Tibial nerve (tissue), 4 donors: Measurements from ENCODE around the gene CST9L. TPM values are rescaled to one million over a fixed set of nuclear protein-coding genes. Genes with fewer than 3 reads are reported as not detected.

Source experiments
- DNase-seq, 2 donors: peaks; one replicate each; pipeline ENCODE4 v3.0.0-alpha.2; 2019; ENCODE audit warnings: low spot score in 2 of 2
- H3K27ac ChIP-seq, 4 donors: fragments of 200-600 bp; sonication (generic) in 3 of 4; one replicate each; pipeline ENCODE4 v1.5.1; 2017 to 2019; ENCODE audit warnings: mild to moderate bottlenecking in 1 of 4
- H3K27me3 ChIP-seq, 2 donors: fragments of 200-600 bp; sonication (generic) in 1 of 2; one replicate each; pipeline versions ENCODE4 v1.5.1 to v1.6.0; 2017 to 2019
- H3K36me3 ChIP-seq, 3 donors: fragments of 200-600 bp; sonication (generic); one replicate each; pipeline ENCODE4 v1.5.1; 2018 to 2019
- H3K4me1 ChIP-seq, 4 donors: fragments of 200-600 bp; sonication (generic) in 3 of 4; one replicate each; pipeline ENCODE4 v1.5.1; 2017 to 2019
- H3K4me3 ChIP-seq, 4 donors: fragments of 200-600 bp; sonication (generic) in 3 of 4; one replicate each; pipeline ENCODE4 v1.5.1; 2017 to 2019; ENCODE audit warnings: mild to moderate bottlenecking in 1 of 4, moderate library complexity in 1 of 4
- H3K9me3 ChIP-seq, 4 donors: fragments of 200-600 bp; sonication (generic) in 3 of 4; one replicate each; pipeline ENCODE4 v1.5.1; 2017 to 2019
- EP300 ChIP-seq, 2 donors: sonication (generic); formaldehyde crosslinking; IDR thresholded peaks; one replicate each; pipeline ENCODE4 v1.6.1; 2017; ENCODE audit warnings: antibody characterized with exemption in 2 of 2, mild to moderate bottlenecking in 1 of 2
- POLR2A ChIP-seq, 2 donors: fragments of 450-650 bp; IDR thresholded peaks; one replicate each; pipeline ENCODE4 v1.6.1; 2017; ENCODE audit warnings: antibody characterized with exemption in 2 of 2, mild to moderate bottlenecking in 2 of 2, moderate library complexity in 2 of 2
- WGBS, 2 donors: methylation state at CpG; one replicate each; pipeline ENCODE4 v1.1.5; 2018; 5-methylcytosine and 5-hydroxymethylcytosine counted together
- total RNA-seq, 4 donors: library from RNA; depleted of rRNA; stranded (reverse); fragments of >200 nt; gene quantifications; one replicate each; pipeline ENCODE4 v1.1.0, GENCODE V29; 2016
- TF ChIP-seq, protein P1 (sequence below), 5 experiments: fragments of 200-600 bp in 3 of 5; fragments of 450-650 bp in 2 of 5; sonication (generic) in 3 of 5; IDR thresholded peaks; one replicate each; pipeline ENCODE4 v1.5.1; 2016 to 2019; ENCODE audit warnings: antibody characterized with exemption in 5 of 5, mild to moderate bottlenecking in 3 of 5, moderate library complexity in 2 of 5

CST9L gene
- total RNA-seq, 4 donors from 2014 or later, result not detected

DNA sequence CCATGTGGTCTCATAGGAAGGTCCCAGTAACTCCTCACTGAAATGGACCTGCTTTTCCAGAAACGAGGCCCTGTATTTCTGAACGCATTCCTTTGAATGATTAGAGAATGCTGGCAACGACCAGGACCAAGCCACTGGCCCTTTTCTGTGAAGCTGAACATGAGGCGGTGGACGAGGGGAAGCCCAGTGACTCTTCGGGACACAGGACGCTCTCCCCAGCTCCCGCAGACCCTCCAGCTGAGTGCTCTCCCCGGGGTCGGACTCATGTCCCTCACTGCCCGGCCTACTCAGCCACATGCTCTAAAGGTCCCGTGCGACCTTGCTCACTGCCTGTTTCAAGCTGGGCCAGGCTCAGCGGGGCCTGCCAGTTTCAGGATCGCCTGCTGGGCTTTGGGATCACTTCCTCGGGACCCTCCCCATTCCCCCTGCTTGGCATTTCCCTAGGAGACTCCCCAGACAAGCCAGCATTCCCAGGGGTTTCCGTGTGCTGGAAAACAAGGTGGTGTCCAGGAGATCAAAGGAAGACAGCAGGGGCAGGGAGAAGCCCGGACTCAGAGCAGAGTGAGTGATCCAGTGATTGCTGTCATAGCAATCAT, 40.1 kb upstream of the CST9L start:
- H3K4me3 ChIP-seq, result no peak overlapping the region
- H3K4me1 ChIP-seq, result peaks cover 0 to 29% (median 11%) of the 10 kb centered on the region in 4 donors
- H3K9me3 ChIP-seq, result no peaks in the 10 kb centered on the region
- no peaks in the 10 kb centered on the region for H3K36me3 ChIP-seq
- no peak for DNase-seq
- H3K27me3 ChIP-seq, result no peaks in the 10 kb centered on the region
- 71 to 76% methylated on average over 8 to 18 of the region's 18 CpGs for WGBS, 2 donors
- TF ChIP-seq EP300 (IDR thresholded peaks at IDR 0.05), result no peak
- TF ChIP-seq, protein P1, sequence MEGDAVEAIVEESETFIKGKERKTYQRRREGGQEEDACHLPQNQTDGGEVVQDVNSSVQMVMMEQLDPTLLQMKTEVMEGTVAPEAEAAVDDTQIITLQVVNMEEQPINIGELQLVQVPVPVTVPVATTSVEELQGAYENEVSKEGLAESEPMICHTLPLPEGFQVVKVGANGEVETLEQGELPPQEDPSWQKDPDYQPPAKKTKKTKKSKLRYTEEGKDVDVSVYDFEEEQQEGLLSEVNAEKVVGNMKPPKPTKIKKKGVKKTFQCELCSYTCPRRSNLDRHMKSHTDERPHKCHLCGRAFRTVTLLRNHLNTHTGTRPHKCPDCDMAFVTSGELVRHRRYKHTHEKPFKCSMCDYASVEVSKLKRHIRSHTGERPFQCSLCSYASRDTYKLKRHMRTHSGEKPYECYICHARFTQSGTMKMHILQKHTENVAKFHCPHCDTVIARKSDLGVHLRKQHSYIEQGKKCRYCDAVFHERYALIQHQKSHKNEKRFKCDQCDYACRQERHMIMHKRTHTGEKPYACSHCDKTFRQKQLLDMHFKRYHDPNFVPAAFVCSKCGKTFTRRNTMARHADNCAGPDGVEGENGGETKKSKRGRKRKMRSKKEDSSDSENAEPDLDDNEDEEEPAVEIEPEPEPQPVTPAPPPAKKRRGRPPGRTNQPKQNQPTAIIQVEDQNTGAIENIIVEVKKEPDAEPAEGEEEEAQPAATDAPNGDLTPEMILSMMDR (IDR thresholded peaks at IDR 0.05), result no peak
- no peak overlapping the region for H3K27ac ChIP-seq

GRCh38 chr20:23607497-23608245, 39.4 kb upstream of the CST9L start:
- peaks cover 0 to 22% (median 4%) of the 10 kb centered on the region in 4 donors for H3K4me1 ChIP-seq
- TF ChIP-seq, protein P1 (IDR thresholded peaks at IDR 0.05), result no peak
- TF ChIP-seq EP300 (IDR thresholded peaks at IDR 0.05) (no peak), POLR2A (IDR thresholded peaks at IDR 0.05) (no peak)
- no peaks in the 10 kb centered on the region for H3K9me3 ChIP-seq
- no peak for DNase-seq
- WGBS, 2 donors, result 89 to 90% methylated on average over 12 to 13 of the region's 14 CpGs
- peak overlapping the region in 1 of 4 donors; percentile 19 for H3K27ac ChIP-seq
- H3K36me3 ChIP-seq, result no peaks in the 10 kb centered on the region
- no peak overlapping the region for H3K4me3 ChIP-seq
- H3K27me3 ChIP-seq, result no peaks in the 10 kb centered on the region

- WGBS, 2 donors, result 8 to 9% methylated on average over 9 of the region's 9 CpGs
- Histone ChIP-seq H3K4me3 (no peak overlapping the region), H3K27me3 (no peaks in the 10 kb centered on the region), H3K36me3 (no peaks in the 10 kb centered on the region), H3K27ac (peak overlapping the region in 1 of 4 donors; percentile 53), H3K9me3 (no peaks in the 10 kb centered on the region), H3K4me1 (peaks cover 0 to 12% (median 2%) of the 10 kb centered on the region in 4 donors)
- TF ChIP-seq POLR2A (IDR thresholded peaks at IDR 0.05) (no peak), EP300 (IDR thresholded peaks at IDR 0.05) (no peak)
- TF ChIP-seq, protein P1 (IDR thresholded peaks at IDR 0.05), result peak; percentile 82 to 91 (median 90)
- DNase-seq, result peak; percentile 78 to 89
Measured at GRCh38 chr20:23606652-23607049, 38.4 kb upstream of the CST9L start.

DNA sequence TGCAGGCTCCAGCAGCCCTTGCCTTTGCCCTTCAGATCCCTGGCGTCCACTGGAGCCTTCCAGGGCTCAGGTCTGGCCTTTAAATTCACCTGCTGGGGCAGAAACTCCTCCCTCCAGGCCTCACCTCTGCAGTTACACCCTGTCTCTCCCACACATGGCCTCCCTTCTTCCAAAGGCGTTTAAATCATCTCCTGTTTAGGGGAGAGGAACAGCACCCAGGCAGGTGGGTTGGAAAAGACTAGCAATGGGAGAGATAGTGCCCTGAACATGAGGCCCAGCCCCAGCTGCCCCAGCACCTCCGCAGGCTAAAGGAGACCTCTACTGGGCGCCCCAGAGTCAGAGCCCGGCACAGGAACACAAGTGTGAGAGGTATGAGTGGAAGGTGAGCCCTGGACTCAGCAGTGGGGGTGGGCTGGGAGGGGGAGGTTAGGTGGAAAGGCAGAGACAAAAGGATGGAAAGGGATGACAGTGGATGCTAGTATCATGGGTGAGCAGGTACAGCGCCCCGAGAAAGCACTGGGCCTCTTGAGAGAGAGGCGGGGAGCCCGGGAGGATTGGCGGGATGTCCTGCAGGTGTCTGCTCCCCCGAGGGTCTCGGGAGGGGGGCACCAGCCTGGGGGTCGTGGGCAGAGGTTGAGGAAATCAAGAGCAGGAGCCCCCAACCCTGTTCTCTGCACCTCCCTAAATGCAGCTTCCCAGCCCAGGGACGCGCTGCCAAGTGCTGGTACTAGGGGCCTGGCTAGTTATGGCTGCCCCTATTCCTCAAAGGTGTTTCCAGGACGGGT, 37.8 kb upstream of the CST9L start, which contains the start of gene CST9:
TSS of gene CST9 (minus strand) at position 51 of the 785 bp plus-strand sequence. CDS start 53 bp downstream, outside the sequence.
- no peak for DNase-seq
- Histone ChIP-seq H3K27ac (peak within 1 kb of the TSS in 1 of 4 donors; percentile 53), H3K4me1 (peaks cover 0 to 10% (median 2%) of the 10 kb centered on the region in 4 donors), H3K27me3 (no peaks in the 10 kb centered on the region), H3K4me3 (no peak within 1 kb of the TSS), H3K9me3 (no peaks in the 10 kb centered on the region), H3K36me3 (no peaks in the 10 kb centered on the region)
- TF ChIP-seq POLR2A (IDR thresholded peaks at IDR 0.05) (no peak), EP300 (IDR thresholded peaks at IDR 0.05) (no peak)
- TF ChIP-seq, protein P1 (IDR thresholded peaks at IDR 0.05), result no peak
- 64 to 66% methylated on average over 15 to 16 of the region's 16 CpGs for WGBS, 2 donors
